Mucosa of rectum (tissue), 2 donors: ENCODE measurements around the gene ZNF638.
"Not testable (repeated sequence)": the region's sequence is repeated elsewhere in the genome, so short reads cannot be mapped to it uniquely, and the experiment has no call there.

ENCODE experiments used
- H3K27ac ChIP-seq, 2 donors: one replicate each; pipeline ENCODE4 v1.7.0; 2013; ENCODE audit warnings: inconsistent platforms in 2 of 2, low read depth in 2 of 2, low read length in 2 of 2
- H3K27me3 ChIP-seq, 2 donors: one replicate each; pipeline ENCODE4 v1.7.0; 2013; ENCODE audit warnings: low read length in 2 of 2; ENCODE audit not compliant: control insufficient read depth in 2 of 2, insufficient read depth in 2 of 2
- H3K36me3 ChIP-seq, 2 donors: one replicate each; pipeline ENCODE4 v1.7.0; 2013; ENCODE audit warnings: low read length in 2 of 2; ENCODE audit not compliant: control insufficient read depth in 2 of 2, insufficient read depth in 2 of 2
- H3K4me1 ChIP-seq, 2 donors: one replicate each; pipeline ENCODE4 v1.7.0; 2013; ENCODE audit warnings: low read length in 2 of 2, mild to moderate bottlenecking in 1 of 2; ENCODE audit not compliant: control insufficient read depth in 2 of 2, insufficient read depth in 2 of 2
- H3K4me3 ChIP-seq, 2 donors: one replicate each; pipeline ENCODE4 v1.7.0; 2013; ENCODE audit warnings: low read length in 2 of 2
- H3K9ac ChIP-seq, 2 donors: one replicate each; pipeline ENCODE4 v1.7.0; 2013; ENCODE audit warnings: low read length in 2 of 2, low read depth in 1 of 2, mild to moderate bottlenecking in 1 of 2
- H3K9me3 ChIP-seq, 2 donors: one replicate each; pipeline ENCODE4 v1.7.0; 2013; ENCODE audit warnings: low read length in 2 of 2; ENCODE audit not compliant: control insufficient read depth in 2 of 2
- donor health status: healthy.
- donor health status: Normal muscosa, but diverticular disease.

Gene ZNF638

DNA sequence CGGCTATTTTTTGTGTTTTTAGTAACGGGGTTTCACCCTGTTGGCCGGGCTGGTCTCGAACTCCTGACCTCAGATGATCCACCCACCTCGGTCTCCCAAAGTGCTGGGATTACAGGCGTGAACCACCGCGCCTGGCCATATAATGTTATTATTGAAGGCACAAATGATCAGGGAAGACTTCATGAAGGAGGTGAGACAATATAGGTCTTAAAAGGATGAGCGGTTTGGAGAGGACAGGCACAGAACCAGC lies 326 bp upstream of the ZNF638 start:
- H3K36me3 ChIP-seq, H3K27ac ChIP-seq, H3K27me3 ChIP-seq, H3K9me3 ChIP-seq: not testable (repeated sequence)
- peak overlapping the region in 1 of 2 donors; percentile 33 for H3K9ac ChIP-seq
- peaks cover 4 to 17% of the 10 kb centered on the region in 2 donors for H3K4me1 ChIP-seq
- H3K4me3 ChIP-seq, result peak overlapping the region; percentile 46 to 97

DNA sequence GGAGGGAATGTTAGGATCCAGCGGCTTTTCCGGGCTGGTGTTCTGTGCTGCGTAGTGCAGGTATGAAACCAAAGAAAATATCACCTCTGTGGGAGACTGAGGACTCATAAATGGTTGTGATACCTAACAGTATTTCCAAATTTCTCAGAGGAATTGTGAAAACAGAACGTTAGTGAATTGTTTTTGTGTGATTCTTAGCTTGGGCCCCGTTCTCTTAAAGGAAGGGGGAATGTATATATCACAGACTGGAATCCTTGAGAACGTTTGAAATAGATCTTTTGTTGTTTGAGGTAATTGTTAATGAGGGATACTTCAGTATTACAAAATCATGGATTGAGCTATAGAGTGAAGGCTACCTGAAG lies 834 bp downstream of the ZNF638 start:
- Histone ChIP-seq H3K9ac (peak overlapping the region; percentile 99), H3K4me3 (peak overlapping the region; percentile 94 to 97), H3K27ac (peak overlapping the region; percentile 95 to 96), H3K27me3 (no peaks in the 10 kb centered on the region), H3K9me3 (no peaks in the 10 kb centered on the region), H3K4me1 (peaks cover 6 to 17% of the 10 kb centered on the region in 2 donors), H3K36me3 (peaks cover 0 to 4% of the 10 kb centered on the region in 2 donors)

DNA sequence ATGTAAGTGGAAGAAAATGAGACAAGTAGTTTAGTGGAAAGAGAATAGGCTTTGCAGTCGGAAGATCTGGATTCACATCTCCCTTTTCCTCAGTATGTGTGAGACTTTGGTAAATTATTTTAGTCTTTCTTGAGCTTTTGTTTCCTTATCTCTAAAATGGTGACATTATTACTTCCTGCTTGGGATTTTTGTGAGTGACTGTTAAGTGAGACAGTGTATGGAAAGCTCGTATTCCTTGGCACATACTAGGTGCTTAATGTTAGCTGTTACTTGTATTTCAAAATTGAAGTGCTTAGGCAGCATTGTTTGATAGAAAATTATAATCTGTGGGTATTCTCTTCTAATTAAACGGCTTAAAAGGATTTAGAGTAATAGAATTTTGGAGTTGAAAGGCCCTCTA lies 2.0 kb downstream of the ZNF638 start:
- no peaks in the 10 kb centered on the region for H3K27me3 ChIP-seq
- peak overlapping the region in 1 of 2 donors; percentile 99 for H3K9ac ChIP-seq
- no peaks in the 10 kb centered on the region for H3K9me3 ChIP-seq
- H3K4me1 ChIP-seq, result peaks cover 6 to 14% of the 10 kb centered on the region in 2 donors
- no peak overlapping the region for H3K27ac ChIP-seq
- peak overlapping the region; percentile 94 to 97 for H3K4me3 ChIP-seq
- peaks cover 0 to 4% of the 10 kb centered on the region in 2 donors for H3K36me3 ChIP-seq

DNA sequence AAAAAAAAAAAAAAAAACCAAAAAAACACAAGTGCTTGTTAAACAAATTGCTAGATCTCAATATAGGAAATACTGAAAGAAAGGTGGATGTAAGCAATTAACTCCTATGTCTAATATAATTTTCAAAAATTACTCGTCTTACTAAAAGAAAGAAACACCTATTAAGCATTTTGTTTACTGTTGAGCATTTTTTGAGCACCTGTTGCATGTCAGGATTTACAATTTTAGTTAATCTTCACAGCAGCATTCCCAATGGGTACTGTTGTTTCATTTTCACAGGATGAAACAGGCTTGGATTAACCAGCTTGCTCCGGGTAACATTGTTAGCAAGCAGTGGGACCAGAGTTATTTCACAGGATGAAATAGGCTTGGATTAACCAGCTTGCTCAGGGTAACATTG lies 4.8 kb downstream of the ZNF638 start:
- peaks cover 6 to 14% of the 10 kb centered on the region in 2 donors for H3K4me1 ChIP-seq
- H3K27ac ChIP-seq, result no peak overlapping the region
- no peaks in the 10 kb centered on the region for H3K9me3 ChIP-seq
- H3K4me3 ChIP-seq, result no peak overlapping the region
- peaks cover 0 to 4% of the 10 kb centered on the region in 2 donors for H3K36me3 ChIP-seq
- no peaks in the 10 kb centered on the region for H3K27me3 ChIP-seq
- H3K9ac ChIP-seq, result no peak overlapping the region

DNA sequence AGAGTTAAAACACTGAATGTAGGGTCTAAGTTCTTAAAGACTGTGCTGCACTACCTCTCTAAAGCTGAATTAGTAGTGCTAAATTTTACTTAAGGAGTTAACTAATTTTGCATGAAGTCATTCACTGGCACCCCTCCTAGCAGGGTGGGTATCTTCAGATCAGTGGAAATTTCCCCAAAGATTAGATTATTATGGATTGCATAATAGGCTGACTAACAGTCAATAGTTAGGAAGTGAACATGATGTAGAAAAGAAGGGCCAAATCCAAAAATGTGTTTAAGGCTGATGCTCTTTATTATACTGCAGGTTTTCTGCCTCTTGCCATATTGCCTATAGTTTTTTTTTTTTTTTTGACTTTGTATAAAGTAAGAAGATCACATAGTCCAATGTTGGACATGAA lies 5.2 kb downstream of the ZNF638 start:
- Histone ChIP-seq H3K9me3 (no peaks in the 10 kb centered on the region), H3K9ac (no peak overlapping the region), H3K4me1 (peaks cover 6 to 14% of the 10 kb centered on the region in 2 donors), H3K36me3 (peaks cover 0 to 4% of the 10 kb centered on the region in 2 donors), H3K4me3 (no peak overlapping the region), H3K27me3 (no peaks in the 10 kb centered on the region), H3K27ac (no peak overlapping the region)

DNA sequence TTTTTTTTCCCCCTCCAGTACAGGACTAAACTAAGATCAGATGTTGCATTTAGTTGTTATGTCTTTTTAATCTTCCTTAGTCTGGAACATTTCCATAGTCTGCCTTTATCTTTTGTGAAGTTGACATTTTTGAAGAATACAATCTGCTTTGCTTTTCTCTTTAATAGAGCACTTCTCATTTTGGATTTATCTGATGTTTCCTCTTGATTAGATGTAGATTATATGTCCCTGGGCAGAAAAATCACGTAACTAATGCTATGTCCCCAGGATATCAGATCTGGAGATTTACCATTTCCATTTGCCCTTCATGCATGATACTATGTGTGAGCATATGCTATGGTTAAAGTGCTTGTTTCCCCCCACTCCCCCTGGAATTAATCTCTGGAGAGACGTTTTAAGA lies 6.2 kb downstream of the ZNF638 start:
- H3K9ac ChIP-seq, result no peak overlapping the region
- H3K27me3 ChIP-seq, result no peaks in the 10 kb centered on the region
- H3K36me3 ChIP-seq, result peaks cover 0 to 4% of the 10 kb centered on the region in 2 donors
- no peaks in the 10 kb centered on the region for H3K9me3 ChIP-seq
- H3K4me1 ChIP-seq, result peaks cover 6 to 11% of the 10 kb centered on the region in 2 donors
- H3K4me3 ChIP-seq, result no peak overlapping the region
- no peak overlapping the region for H3K27ac ChIP-seq

DNA sequence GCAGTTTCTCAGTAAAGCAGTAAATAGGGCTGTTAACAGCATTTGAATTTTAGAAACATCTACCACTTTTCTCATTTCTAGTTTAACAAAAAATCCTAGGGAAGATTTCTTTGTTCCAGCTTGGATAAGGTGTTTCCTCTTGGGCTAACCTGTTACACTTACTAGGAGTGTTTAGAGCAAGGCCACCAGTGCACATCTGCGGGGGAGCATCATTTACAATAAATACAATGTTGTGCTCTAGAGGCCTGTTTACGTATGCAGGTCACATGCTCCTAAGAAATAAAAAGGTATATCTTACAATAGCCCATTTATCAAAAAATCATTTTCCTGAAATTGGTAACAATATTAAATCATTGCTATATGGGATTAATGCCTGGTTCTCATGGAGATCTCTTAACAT lies 8.1 kb downstream of the ZNF638 start:
- Histone ChIP-seq H3K27ac (no peak overlapping the region), H3K9me3 (no peaks in the 10 kb centered on the region), H3K4me3 (no peak overlapping the region), H3K27me3 (no peaks in the 10 kb centered on the region), H3K36me3 (peaks cover 0 to 4% of the 10 kb centered on the region in 2 donors), H3K9ac (no peak overlapping the region), H3K4me1 (peaks cover 0 to 2% of the 10 kb centered on the region in 2 donors)

DNA sequence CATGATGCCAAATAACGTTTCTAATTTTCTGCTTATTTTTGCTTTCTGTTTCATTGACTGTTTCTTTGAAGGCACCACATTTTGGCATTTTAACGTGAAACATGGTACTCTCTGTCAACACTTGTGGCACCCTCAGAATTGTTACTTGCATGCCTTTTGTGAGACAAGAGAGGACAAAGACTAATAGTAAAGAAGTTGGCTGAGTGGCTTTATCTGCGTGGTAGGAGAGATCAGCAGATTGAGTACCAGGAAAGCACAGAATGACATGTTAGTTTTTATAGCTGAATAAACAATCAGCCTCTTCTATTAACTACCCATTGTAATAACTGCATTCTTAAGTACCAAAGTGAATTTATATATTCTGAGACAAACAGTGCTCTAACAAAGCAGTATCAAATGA lies 8.6 kb downstream of the ZNF638 start:
- Histone ChIP-seq H3K4me3 (no peak overlapping the region), H3K9me3 (no peaks in the 10 kb centered on the region), H3K4me1 (peaks cover 0 to 2% of the 10 kb centered on the region in 2 donors), H3K36me3 (no peaks in the 10 kb centered on the region), H3K27ac (no peak overlapping the region), H3K27me3 (no peaks in the 10 kb centered on the region), H3K9ac (no peak overlapping the region)

DNA sequence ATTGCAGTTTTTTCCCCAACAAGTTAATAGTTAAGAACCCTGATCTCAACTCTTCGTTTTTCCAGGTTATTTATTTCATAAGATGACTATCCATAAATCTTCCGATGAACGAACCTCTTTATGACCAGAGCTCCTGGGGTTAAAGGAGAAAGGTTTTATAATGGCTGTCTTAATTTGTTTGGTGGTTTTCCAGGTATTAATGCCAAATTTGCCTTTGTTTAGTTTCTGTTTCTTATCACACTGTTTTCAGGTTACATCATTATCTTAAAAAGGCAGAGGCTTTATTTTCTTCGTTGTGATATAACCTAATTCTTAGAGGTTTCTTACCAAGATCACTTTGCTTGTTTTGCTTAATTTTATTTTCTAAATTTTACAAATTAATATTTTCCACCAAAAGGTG lies 10.1 kb downstream of the ZNF638 start:
- H3K27ac ChIP-seq, result no peak overlapping the region
- no peak overlapping the region for H3K9ac ChIP-seq
- no peaks in the 10 kb centered on the region for H3K27me3 ChIP-seq
- H3K9me3 ChIP-seq, result no peaks in the 10 kb centered on the region
- H3K36me3 ChIP-seq, result no peaks in the 10 kb centered on the region
- no peak overlapping the region for H3K4me3 ChIP-seq
- peaks cover 0 to 2% of the 10 kb centered on the region in 2 donors for H3K4me1 ChIP-seq

DNA sequence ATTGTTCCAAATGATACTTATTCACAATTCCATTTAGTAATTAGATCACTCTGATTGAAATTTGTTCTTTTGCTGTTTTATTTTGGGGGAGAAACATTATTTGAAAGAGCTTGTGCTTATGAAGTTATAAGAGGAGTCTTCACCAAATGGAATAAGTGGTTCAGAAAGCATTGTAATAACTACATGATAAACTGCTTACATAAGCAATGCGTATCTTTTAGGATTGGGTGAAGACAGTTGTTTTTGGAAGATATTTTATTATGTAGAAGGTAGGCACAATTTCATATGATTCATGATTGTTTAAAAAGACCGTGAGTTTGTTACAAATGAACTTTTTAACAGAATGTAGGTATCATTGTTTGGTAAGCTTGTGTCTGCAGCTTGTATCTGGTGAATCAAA lies 14.5 kb downstream of the ZNF638 start:
- Histone ChIP-seq H3K27me3 (no peaks in the 10 kb centered on the region), H3K27ac (no peak overlapping the region), H3K4me3 (no peak overlapping the region), H3K36me3 (peaks cover 16 to 19% of the 10 kb centered on the region in 2 donors), H3K9me3 (no peaks in the 10 kb centered on the region), H3K4me1 (no peaks in the 10 kb centered on the region), H3K9ac (no peak overlapping the region)

DNA sequence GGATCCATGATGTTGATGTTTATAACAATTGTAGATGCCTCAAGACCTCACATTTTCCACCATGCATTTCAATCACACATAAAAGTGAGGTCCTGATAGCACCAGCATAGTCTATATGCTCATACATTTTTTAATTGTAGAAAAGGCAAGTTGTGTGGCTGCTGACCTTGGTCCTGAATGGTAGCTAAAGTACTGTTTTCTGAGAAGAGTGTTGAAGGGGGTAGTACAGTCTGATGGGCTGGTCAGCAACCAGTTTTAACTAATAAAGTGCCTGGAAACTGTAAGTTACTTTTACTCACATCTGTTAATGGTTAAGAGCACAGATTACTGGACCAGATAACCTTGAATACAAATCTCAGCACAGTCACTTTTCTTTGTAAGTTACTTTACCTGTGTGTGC lies 15.9 kb downstream of the ZNF638 start:
- H3K27ac ChIP-seq, result no peak overlapping the region
- H3K9me3 ChIP-seq, result no peaks in the 10 kb centered on the region
- peaks cover 19 to 22% of the 10 kb centered on the region in 2 donors for H3K36me3 ChIP-seq
- no peaks in the 10 kb centered on the region for H3K4me1 ChIP-seq
- H3K4me3 ChIP-seq, result no peak overlapping the region
- H3K9ac ChIP-seq, result no peak overlapping the region
- H3K27me3 ChIP-seq, result no peaks in the 10 kb centered on the region
